OCI-LY3 (cell line): ENCODE data around the gene SLAMF6.
"Not testable (repeated sequence)": the region's sequence is repeated elsewhere in the genome, so short reads cannot be mapped to it uniquely, and the experiment has no call there.

Source experiments
- H2AFZ ChIP-seq: fragments of 200-600, 300-600 bp; shearing (Covaris generic); 2 replicates; pipeline ENCODE4 v1.6.0; 2014; ENCODE audit warnings: antibody characterized with exemption, low read depth, low read length
- H3K27ac ChIP-seq: fragments of 200-600, 300-600 bp; sonication (generic); 2 replicates; pipeline ENCODE4 v1.5.1; 2014; ENCODE audit warnings: mild to moderate bottlenecking, low read length, moderate library complexity, mixed read lengths
- H3K27me3 ChIP-seq: fragments of 200-600, 300-600 bp; sonication (generic); 2 replicates; pipeline ENCODE4 v1.6.1; 2014; ENCODE audit warnings: low read depth, low read length, mixed read lengths
- H3K36me3 ChIP-seq: fragments of 200-600, 300-600 bp; sonication (generic); replicated peaks from 2 replicates; pipeline ENCODE3; 2014; ENCODE audit warnings: low read depth, low read length, mixed read lengths
- H3K4me1 ChIP-seq: fragments of 300-600, 200-600 bp; sonication (generic); 2 replicates; pipeline ENCODE4 v1.6.1; 2014; ENCODE audit warnings: low read length, mixed read lengths
- H3K4me2 ChIP-seq: fragments of 200-600, 300-600 bp; sonication (generic); 2 replicates; pipeline ENCODE4 v1.6.1; 2014; ENCODE audit warnings: low read length, mixed read lengths
- H3K4me3 ChIP-seq: fragments of 300-600, 200-600 bp; sonication (generic); 2 replicates; pipeline ENCODE4 v1.5.1; 2014; ENCODE audit warnings: antibody characterized with exemption, mild to moderate bottlenecking, low read length, moderate library complexity
- H3K79me2 ChIP-seq: fragments of 300-600, 200-600 bp; shearing (Covaris generic); 2 replicates; pipeline ENCODE4 v1.6.1; 2014; ENCODE audit warnings: mild to moderate bottlenecking, low read length, mixed read lengths
- H3K9ac ChIP-seq: fragments of 300-600, 200-600 bp; shearing (Covaris generic); 2 replicates; pipeline ENCODE4 v1.6.0; 2014; ENCODE audit warnings: mild to moderate bottlenecking, low read length, moderate library complexity
- H3K9me3 ChIP-seq: fragments of 200-600, 300-600 bp; shearing (Covaris generic); 2 replicates; pipeline ENCODE4 v1.6.1; 2014; ENCODE audit warnings: low read length, mixed read lengths; ENCODE audit not compliant: insufficient read depth
- H4K20me1 ChIP-seq: fragments of 200-600, 300-600 bp; sonication (generic); 2 replicates; pipeline ENCODE4 v1.6.1; 2016; ENCODE audit warnings: low read length, mixed read lengths; ENCODE audit not compliant: insufficient read depth
- CTCF ChIP-seq: fragments of 200-600, 300-600 bp; sonication (generic); IDR thresholded peaks from 2 replicates; pipeline ENCODE4 v1.5.1; 2014; ENCODE audit warnings: antibody characterized with exemption, low read length, low read depth
- EZH2phosphoT487 ChIP-seq: fragments of 200-600 bp; shearing (Covaris generic); IDR thresholded peaks from 2 replicates; pipeline ENCODE4 v1.6.1; 2018; ENCODE audit warnings: antibody characterized with exemption, mixed run types, low read depth

SLAMF6 gene

DNA sequence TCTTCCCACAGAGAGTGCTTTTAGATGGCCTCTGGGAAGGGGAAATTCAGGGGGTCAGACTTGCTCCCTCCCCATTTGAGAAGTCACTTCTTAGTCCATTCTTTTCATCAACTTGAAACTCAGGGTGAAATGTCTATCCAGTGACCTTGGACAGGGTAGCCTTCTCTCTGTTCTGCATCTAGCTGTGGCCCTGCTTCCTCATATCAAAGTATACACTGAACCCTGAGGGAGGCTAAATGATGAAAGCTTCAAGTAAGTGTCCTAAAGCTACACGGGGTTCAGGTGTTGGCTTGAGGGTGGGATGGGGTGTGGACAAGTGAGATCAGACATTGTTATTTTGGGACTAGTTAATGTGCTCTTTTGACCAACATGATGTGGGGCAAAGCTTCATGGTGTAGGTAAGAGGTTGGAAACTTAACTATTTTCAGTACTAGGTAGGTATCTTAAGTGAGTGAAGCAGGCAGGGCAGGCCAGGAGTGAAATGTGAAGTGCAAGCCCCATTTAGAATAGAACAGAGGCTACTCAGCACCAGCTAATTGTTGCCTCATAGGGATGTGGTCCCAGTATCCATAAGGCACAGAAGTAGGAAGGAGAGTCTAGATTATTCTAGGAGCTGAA is 41.0 kb downstream of the SLAMF6 start:
- H3K4me1 ChIP-seq: no peaks in the 10 kb centered on the region
- H2AFZ ChIP-seq: no peak overlapping the region
- no peak overlapping the region for H3K9ac ChIP-seq
- no peaks in the 10 kb centered on the region for H3K27me3 ChIP-seq
- no peak overlapping the region for H3K4me3 ChIP-seq
- no peaks in the 10 kb centered on the region for H3K36me3 ChIP-seq
- TF ChIP-seq EZH2phosphoT487 (no peak), CTCF (no peak)
- H3K9me3 ChIP-seq: no peaks in the 10 kb centered on the region
- no peaks in the 10 kb centered on the region for H3K79me2 ChIP-seq
- no peaks in the 10 kb centered on the region for H4K20me1 ChIP-seq
- no peak overlapping the region for H3K27ac ChIP-seq
- H3K4me2 ChIP-seq: no peak overlapping the region

DNA sequence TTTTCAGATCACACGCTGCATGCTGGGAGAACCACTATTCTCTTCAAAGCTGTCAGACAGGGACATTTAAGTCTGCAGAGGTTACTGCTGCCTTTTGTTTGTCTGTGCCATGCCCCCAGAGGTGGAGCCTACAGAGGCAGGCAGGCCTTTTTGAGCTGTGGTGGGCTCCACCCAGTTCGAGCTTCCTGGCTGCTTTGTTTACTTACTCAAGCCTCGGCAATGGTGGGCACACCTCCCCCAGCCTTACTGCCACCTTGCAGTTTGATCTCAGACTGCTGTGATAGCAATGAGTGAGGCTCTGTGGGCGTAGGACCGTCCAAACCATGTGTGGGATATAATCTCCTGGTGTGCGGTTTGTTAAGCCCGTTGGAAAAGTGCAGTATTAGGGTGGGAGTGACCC is 42.3 kb downstream of the SLAMF6 start:
- H3K27me3 ChIP-seq, H3K27ac ChIP-seq, H2AFZ ChIP-seq, H4K20me1 ChIP-seq, H3K36me3 ChIP-seq, H3K4me3 ChIP-seq, H3K4me2 ChIP-seq, H3K4me1 ChIP-seq, H3K9me3 ChIP-seq, H3K9ac ChIP-seq, H3K79me2 ChIP-seq: not testable (repeated sequence)

- not testable (repeated sequence) for H3K27ac ChIP-seq, H3K4me3 ChIP-seq, H3K9ac ChIP-seq, H3K4me2 ChIP-seq, H3K9me3 ChIP-seq, H2AFZ ChIP-seq, H3K27me3 ChIP-seq, H4K20me1 ChIP-seq, H3K79me2 ChIP-seq, H3K36me3 ChIP-seq
- H3K4me1 ChIP-seq: peaks cover 10% of the 10 kb centered on the region
These were observed 44.0 kb downstream of the SLAMF6 start for GRCh38 chr1:160479091-160479490.

DNA sequence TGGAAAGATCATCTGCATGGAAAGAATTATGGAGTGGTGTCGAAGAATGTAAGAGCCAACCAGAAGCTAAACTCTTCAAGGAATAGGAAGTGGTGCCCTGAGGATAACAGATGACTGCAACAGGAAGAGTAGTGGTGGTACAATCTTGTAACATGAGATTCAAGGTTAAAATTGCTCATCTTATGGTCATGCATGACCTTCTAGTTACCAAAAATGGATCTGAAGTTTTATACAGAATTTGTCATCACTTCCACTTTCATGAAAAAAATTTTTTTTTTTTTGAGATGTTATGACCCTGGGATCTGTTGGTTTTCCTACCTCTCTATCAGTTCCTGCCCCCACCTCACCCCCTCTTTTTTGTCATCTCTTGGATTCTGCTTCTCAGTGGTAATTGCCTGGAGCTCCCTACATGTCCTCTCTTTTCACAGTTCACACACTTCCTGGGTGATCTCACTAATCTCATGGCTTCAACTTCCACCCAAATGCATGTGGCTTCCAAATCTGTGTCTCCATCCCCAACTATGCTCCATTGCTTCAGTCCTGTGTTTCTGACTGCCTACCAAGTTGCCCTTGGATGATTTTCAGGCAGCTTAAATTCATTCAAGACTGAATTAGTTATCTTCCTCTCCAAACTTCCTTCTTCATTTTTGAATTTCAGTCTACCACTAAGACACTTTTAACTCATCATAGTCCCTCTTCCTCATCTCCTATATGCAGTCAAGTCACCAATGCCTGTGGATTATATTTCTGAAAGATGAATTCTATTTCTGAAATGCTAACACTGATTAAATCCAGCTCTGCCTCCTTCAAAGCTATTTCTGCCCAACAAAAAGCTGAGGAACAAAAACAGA is 48.4 kb downstream of the SLAMF6 start:
- peak overlapping the region; percentile 36; the same call in 1 of the 2 replicates for H3K4me3 ChIP-seq

More for the DNA sequence above, 48.4 kb downstream of the SLAMF6 start:
- no peak for TF ChIP-seq CTCF
- TF ChIP-seq EZH2phosphoT487: no peak
- Histone ChIP-seq H3K27me3 (no peaks in the 10 kb centered on the region), H3K9me3 (no peaks in the 10 kb centered on the region), H4K20me1 (no peaks in the 10 kb centered on the region), H3K79me2 (no peaks in the 10 kb centered on the region), H3K36me3 (peaks cover 11% of the 10 kb centered on the region), H3K4me2 (peak overlapping the region; percentile 59), H3K27ac (peak overlapping the region; percentile 83), H3K9ac (peak overlapping the region; percentile 53; the same call in 1 of the 2 replicates), H3K4me1 (peaks cover 36% of the 10 kb centered on the region), H2AFZ (peak overlapping the region; percentile 32; the same call in 1 of the 2 replicates)
